Measurements from ENCODE around the gene GALNT6.

DNA sequence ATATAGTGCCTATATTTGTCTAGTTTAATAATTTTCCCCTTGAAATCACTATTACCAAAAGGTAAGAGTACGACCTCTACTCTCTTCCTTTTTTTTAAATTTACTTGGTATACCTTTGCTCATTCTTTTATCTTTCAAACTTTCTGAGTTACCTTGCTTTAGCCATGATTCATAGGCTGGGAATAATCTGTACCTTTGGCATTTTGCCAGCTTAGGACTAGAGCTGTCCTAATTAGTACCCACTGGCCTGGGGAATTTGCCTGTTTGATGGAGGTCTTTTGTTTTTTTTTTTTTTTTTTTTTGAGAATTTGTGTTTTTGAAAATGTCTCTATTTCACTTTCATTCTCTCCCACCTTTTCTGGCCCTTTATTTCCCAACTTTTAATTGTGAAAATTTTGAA is 24.7 kb upstream of the GALNT6 start:
- TF ChIP-seq FOXP2 (optimal IDR thresholded peaks at IDR 0.05; ENCODE audit: borderline replicate concordance, extremely low read depth, extremely low read length, insufficient read depth), result no peak
- TF ChIP-seq, protein P1, sequence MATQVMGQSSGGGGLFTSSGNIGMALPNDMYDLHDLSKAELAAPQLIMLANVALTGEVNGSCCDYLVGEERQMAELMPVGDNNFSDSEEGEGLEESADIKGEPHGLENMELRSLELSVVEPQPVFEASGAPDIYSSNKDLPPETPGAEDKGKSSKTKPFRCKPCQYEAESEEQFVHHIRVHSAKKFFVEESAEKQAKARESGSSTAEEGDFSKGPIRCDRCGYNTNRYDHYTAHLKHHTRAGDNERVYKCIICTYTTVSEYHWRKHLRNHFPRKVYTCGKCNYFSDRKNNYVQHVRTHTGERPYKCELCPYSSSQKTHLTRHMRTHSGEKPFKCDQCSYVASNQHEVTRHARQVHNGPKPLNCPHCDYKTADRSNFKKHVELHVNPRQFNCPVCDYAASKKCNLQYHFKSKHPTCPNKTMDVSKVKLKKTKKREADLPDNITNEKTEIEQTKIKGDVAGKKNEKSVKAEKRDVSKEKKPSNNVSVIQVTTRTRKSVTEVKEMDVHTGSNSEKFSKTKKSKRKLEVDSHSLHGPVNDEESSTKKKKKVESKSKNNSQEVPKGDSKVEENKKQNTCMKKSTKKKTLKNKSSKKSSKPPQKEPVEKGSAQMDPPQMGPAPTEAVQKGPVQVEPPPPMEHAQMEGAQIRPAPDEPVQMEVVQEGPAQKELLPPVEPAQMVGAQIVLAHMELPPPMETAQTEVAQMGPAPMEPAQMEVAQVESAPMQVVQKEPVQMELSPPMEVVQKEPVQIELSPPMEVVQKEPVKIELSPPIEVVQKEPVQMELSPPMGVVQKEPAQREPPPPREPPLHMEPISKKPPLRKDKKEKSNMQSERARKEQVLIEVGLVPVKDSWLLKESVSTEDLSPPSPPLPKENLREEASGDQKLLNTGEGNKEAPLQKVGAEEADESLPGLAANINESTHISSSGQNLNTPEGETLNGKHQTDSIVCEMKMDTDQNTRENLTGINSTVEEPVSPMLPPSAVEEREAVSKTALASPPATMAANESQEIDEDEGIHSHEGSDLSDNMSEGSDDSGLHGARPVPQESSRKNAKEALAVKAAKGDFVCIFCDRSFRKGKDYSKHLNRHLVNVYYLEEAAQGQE (IDR thresholded peaks at IDR 0.05; ENCODE audit: insufficient read depth in 1 of 2, low read depth in 2 of 2, low read length in 2 of 2), result no peak
